OCI-LY1 (cell line): ENCODE results near the gene SDK2.

Experiments
- CTCF ChIP-seq: fragments of 200-600 bp; sonication (generic), shearing (Covaris generic); IDR thresholded peaks from 2 replicates; pipeline ENCODE4 v1.5.1; 2017; ENCODE audit warnings: mild to moderate bottlenecking, antibody characterized with exemption, low read length, moderate library complexity, mixed read lengths
- EZH2 ChIP-seq: fragments of 200-600 bp; sonication (generic), shearing (Covaris generic); IDR thresholded peaks from 2 replicates; pipeline ENCODE4 v1.8.0; 2017; ENCODE audit warnings: borderline replicate concordance, mixed run types, mild to moderate bottlenecking, antibody characterized with exemption, low read length, moderate library complexity, mixed read lengths

DNA sequence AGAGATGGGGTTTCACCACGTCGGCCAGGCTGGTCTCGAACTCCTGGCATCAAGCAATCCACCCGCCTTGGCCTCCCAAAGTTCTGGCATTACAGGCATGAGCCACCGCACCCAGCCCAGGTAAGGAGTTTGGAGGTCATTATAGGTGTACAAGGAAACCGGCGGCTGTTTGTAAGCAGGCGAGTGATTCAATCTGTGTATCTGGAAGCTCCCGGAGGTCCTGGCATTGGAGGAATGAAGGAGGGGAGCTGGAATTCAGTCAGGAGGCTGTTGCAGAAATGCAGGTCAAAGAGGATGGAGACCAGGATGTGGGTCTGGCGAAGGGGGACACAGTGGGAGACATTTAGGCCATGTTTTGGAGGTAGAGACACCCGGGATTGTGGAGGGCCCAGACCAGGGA, 351.2 kb downstream of the SDK2 start:
- TF ChIP-seq CTCF (no peak), EZH2 (no peak)
